ENCODE results near the gene SNX25. TPM values are rescaled to one million over a fixed set of nuclear protein-coding genes. Genes with fewer than 3 reads are reported as not detected.

SNX25 gene
- total RNA-seq, 1 donor from 2014 or later: 13.0 TPM

DNA sequence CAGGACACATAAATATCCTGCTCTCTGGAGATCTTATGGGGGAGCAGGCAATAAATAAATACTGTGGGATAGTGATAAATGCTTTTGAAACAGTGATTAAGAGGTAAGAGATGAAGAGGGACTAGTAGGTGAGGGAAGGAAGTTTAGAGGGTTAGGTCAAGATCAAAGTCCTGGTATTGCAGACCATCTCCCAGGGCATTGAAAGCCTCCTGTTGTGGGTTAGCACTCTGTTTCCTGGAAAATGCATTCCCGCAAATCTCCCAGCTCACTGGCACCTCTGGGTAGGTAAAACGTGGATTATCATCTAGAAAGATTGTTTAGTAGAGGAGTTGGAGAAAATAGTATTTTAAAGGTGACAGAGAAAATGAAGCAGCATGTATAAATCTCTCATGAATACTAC is 2.2 kb downstream of the SNX25 start:
- Histone ChIP-seq H3K9me3 (no peaks in the 10 kb centered on the region), H3K36me3 (no peaks in the 10 kb centered on the region), H3K27ac (no peak overlapping the region), H3K4me3 (no peak overlapping the region), H3K27me3 (no peaks in the 10 kb centered on the region), H3K4me1 (peaks cover 32% of the 10 kb centered on the region)
- no peak for TF ChIP-seq POLR2A (IDR thresholded peaks at IDR 0.05)
- no peak for TF ChIP-seq POLR2AphosphoS5 (IDR thresholded peaks at IDR 0.05; ENCODE audit: insufficient read depth in 1 of 2, low read depth in 1 of 2)
- TF ChIP-seq, protein P1, sequence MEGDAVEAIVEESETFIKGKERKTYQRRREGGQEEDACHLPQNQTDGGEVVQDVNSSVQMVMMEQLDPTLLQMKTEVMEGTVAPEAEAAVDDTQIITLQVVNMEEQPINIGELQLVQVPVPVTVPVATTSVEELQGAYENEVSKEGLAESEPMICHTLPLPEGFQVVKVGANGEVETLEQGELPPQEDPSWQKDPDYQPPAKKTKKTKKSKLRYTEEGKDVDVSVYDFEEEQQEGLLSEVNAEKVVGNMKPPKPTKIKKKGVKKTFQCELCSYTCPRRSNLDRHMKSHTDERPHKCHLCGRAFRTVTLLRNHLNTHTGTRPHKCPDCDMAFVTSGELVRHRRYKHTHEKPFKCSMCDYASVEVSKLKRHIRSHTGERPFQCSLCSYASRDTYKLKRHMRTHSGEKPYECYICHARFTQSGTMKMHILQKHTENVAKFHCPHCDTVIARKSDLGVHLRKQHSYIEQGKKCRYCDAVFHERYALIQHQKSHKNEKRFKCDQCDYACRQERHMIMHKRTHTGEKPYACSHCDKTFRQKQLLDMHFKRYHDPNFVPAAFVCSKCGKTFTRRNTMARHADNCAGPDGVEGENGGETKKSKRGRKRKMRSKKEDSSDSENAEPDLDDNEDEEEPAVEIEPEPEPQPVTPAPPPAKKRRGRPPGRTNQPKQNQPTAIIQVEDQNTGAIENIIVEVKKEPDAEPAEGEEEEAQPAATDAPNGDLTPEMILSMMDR (IDR thresholded peaks at IDR 0.05): no peak
- intact Hi-C loops (cut with DNase I): no loop called here
- DNase-seq (ENCODE audit: extremely low spot score in 2 of 2): no peak

DNA sequence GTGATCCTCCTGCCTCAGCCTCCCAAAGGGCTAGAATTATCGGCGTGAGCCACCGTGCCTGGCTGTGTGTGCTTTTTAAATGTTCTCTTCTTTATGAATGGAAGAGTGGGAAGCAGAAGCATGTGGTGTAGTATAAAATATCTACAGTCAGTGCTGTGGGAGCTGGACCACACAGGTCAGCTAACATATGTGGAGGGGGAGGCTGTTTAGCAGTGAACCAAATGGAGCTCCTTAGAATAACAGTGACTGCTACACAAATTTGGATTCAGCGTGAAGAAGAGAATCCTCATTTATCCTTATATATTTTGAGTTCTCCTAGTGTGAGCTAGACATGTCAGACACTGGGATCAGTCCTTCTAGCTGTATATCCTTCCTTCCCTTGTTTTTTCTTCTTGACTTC is 3.2 kb downstream of the SNX25 start:
- H3K27me3 ChIP-seq: no peaks in the 10 kb centered on the region
- no peak overlapping the region for H3K27ac ChIP-seq
- DNase-seq (ENCODE audit: extremely low spot score in 2 of 2): no peak
- TF ChIP-seq, protein P1 (IDR thresholded peaks at IDR 0.05): no peak
- TF ChIP-seq POLR2A (IDR thresholded peaks at IDR 0.05): no peak
- no peak for TF ChIP-seq POLR2AphosphoS5 (IDR thresholded peaks at IDR 0.05; ENCODE audit: insufficient read depth in 1 of 2, low read depth in 1 of 2)
- H3K9me3 ChIP-seq: no peaks in the 10 kb centered on the region
- no peak overlapping the region for H3K4me3 ChIP-seq
- H3K4me1 ChIP-seq: peaks cover 33% of the 10 kb centered on the region
- intact Hi-C loops (cut with DNase I): no loop called here
- no peaks in the 10 kb centered on the region for H3K36me3 ChIP-seq

DNA sequence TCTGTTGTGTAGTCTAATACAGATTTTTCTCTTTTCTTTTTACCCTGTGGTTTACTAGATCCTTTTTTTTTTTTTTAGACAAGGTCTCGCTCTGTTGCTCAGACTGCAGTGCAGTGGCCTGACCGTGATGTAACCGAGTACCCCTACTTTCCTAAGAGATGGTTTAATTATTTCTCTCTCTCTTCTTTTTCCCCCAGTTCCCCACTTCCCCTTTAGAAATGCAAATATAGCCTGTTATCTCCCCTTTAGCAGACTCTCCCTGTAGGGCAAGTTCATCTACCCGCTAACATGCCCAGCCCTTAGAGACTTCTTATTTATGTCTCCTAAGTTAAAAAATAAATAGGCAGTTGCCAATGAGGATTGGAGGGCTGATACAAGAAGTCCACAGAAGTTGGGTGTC is 4.5 kb downstream of the SNX25 start:
- H3K27me3 ChIP-seq: no peaks in the 10 kb centered on the region
- intact Hi-C loops (cut with DNase I): no loop called here
- no peak for DNase-seq (ENCODE audit: extremely low spot score in 2 of 2)
- H3K4me1 ChIP-seq: peaks cover 33% of the 10 kb centered on the region
- H3K4me3 ChIP-seq: no peak overlapping the region
- TF ChIP-seq POLR2AphosphoS5 (IDR thresholded peaks at IDR 0.05; ENCODE audit: insufficient read depth in 1 of 2, low read depth in 1 of 2): no peak
- TF ChIP-seq, protein P1 (IDR thresholded peaks at IDR 0.05): no peak
- TF ChIP-seq POLR2A (IDR thresholded peaks at IDR 0.05): no peak
- H3K9me3 ChIP-seq: no peaks in the 10 kb centered on the region
- H3K27ac ChIP-seq: no peak overlapping the region
- H3K36me3 ChIP-seq: no peaks in the 10 kb centered on the region

DNA sequence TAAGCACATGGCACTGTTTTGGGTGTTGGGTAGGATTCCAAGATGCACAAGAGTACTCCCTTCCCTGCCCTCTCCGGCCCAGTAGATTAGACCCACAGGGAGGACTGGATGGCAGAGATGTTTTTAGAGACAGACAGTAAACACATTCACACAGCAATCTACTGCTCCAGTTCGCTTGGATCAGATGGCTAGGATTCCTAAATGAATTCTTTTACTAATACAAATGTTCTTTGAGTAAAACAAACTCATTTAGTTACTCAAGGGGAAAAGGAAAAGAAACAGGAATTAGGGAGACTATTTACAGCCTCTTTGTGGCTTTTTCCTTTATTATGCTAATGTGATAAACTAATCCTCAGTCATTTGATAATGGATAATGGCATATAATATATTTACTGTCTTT is 5.9 kb downstream of the SNX25 start:
- DNase-seq (ENCODE audit: extremely low spot score in 2 of 2): no peak
- Histone ChIP-seq H3K9me3 (no peaks in the 10 kb centered on the region), H3K27me3 (no peaks in the 10 kb centered on the region), H3K36me3 (no peaks in the 10 kb centered on the region), H3K4me3 (no peak overlapping the region), H3K4me1 (peaks cover 41% of the 10 kb centered on the region), H3K27ac (no peak overlapping the region)
- TF ChIP-seq, protein P1 (IDR thresholded peaks at IDR 0.05): no peak
- no peak for TF ChIP-seq POLR2A (IDR thresholded peaks at IDR 0.05)
- no peak for TF ChIP-seq POLR2AphosphoS5 (IDR thresholded peaks at IDR 0.05; ENCODE audit: insufficient read depth in 1 of 2, low read depth in 1 of 2)
- intact Hi-C loops (cut with DNase I): no loop called here

DNA sequence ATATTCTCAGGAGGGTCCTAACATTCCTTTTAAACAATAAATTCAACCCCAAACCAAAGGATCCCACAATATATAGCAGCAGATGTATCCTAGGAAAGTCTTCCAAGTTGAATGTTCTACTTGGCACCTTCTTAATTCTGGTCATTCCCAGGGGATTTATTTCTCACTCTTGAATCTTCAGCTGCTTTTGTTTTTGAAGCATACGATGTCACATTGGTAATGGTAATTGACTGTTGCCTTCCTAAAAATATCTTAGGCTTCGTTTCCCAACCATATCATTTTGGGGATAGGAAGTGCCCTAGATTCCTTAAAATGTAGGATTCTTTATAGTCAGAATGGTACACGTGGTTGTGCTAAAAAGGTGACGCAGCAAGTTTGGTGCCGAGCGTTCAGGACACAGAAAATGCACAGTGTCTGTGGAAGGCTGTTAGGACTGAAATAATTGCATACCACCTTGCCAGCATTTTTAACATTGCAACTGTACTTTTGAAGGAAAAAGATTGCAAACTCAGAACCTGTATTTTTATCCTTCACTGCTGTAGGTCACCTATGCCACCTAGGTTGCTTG is 8.1 kb downstream of the SNX25 start:
- H3K27ac ChIP-seq: no peak overlapping the region
- no peaks in the 10 kb centered on the region for H3K9me3 ChIP-seq
- H3K36me3 ChIP-seq: no peaks in the 10 kb centered on the region
- TF ChIP-seq POLR2A (IDR thresholded peaks at IDR 0.05): no peak
- TF ChIP-seq, protein P1 (IDR thresholded peaks at IDR 0.05): no peak
- no peak for TF ChIP-seq POLR2AphosphoS5 (IDR thresholded peaks at IDR 0.05; ENCODE audit: insufficient read depth in 1 of 2, low read depth in 1 of 2)
- intact Hi-C loops (cut with DNase I): no loop called here
- no peak overlapping the region for H3K4me3 ChIP-seq
- peaks cover 31% of the 10 kb centered on the region for H3K4me1 ChIP-seq
- DNase-seq (ENCODE audit: extremely low spot score in 2 of 2): no peak
- H3K27me3 ChIP-seq: no peaks in the 10 kb centered on the region

Measured in vagina (tissue), 2 donors.